HG02623 (cell line): ENCODE results near the gene TRIM36.

Source experiments
- ATAC-seq: cut with Tn5 transposase; IDR thresholded peaks from one replicate; pipeline ENCODE4 v1.9.1; 2021; ENCODE audit warnings: moderate library complexity; ENCODE audit not compliant: unreplicated experiment

TRIM36 gene

DNA sequence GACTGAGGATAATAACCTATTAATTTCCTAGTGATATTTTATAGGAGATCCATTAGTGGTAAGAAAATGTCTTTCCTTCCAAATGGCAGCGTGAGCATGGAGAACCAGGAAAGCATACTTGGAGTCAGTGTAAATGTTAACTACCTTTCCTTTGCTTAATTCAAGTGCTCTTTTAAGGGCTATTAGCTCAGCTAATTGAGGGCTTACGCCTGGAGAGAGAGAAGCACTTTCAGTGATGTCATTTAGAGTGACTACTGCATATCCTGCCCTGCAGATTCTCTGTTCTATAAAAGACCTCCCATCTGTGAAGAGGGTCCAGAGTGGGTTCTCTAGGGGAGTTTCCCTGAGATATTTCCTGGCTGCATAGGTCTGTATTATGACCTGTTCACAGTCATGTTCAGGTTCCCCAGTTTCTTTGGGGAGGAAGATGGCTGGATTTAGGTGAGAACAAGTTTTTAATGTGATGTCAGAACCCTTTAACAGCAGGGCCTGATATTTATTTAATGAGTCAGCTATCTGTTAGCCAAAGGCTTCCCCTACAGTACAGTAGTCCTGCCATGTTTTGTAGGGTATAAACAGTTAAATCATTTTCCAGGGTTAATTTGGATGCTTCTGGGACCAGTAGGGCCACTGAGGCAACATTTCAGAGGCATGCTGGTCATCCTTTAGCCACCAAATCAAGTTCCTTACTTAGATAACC, 89.6 kb downstream of the TRIM36 start:
- ATAC-seq = no peak
